HCT116 (cell line): ENCODE measurements around the gene GJC1.

ENCODE experiments used
- ATF3 ChIP-seq: IDR thresholded peaks from 2 replicates; pipeline ENCODE4 v1.6.1; 2012
- CTCF ChIP-seq, 3 experiments: fragments of 200-600 bp in 1 of 3; sonication (generic) in 1 of 3; IDR thresholded peaks in 2 of 3; conservative IDR thresholded peaks in 1 of 3; 2 replicates each; pipeline ENCODE4 v1.5.1; 2012 to 2017; ENCODE audit warnings: low read depth in 2 of 3, low read length in 2 of 3, antibody characterized with exemption in 1 of 3, borderline replicate concordance in 1 of 3, control low read depth in 1 of 3, mild to moderate bottlenecking in 1 of 3, mixed read lengths in 1 of 3, mixed run types in 1 of 3, moderate library complexity in 1 of 3; ENCODE audit not compliant: insufficient read depth in 1 of 3
- EZH2 ChIP-seq: fragments of 200-600 bp; sonication (generic); IDR thresholded peaks from 2 replicates; pipeline ENCODE4 v1.6.1; 2017; ENCODE audit warnings: antibody characterized with exemption, mixed run types
- EZH2phosphoT487 ChIP-seq: fragments of 200-600 bp; IDR thresholded peaks from 2 replicates; pipeline ENCODE4 v1.6.1; 2018; ENCODE audit warnings: antibody characterized with exemption, borderline replicate concordance
- MAX ChIP-seq: IDR thresholded peaks from 2 replicates; pipeline ENCODE4 v1.6.1; 2012
- POLR2A ChIP-seq: IDR thresholded peaks from 2 replicates; pipeline ENCODE4 v1.7.0; 2011; ENCODE audit warnings: borderline replicate concordance; ENCODE audit not compliant: insufficient read depth, insufficient read length; ENCODE audit errors: extremely low read depth
- POLR2AphosphoS5 ChIP-seq: IDR thresholded peaks from 2 replicates; pipeline ENCODE4 v1.6.1; 2011; ENCODE audit warnings: mild to moderate bottlenecking, low read depth, low read length, moderate library complexity
- REST ChIP-seq: IDR thresholded peaks from 2 replicates; pipeline ENCODE4 v1.6.1; 2012; ENCODE audit warnings: low read depth
- TCF7L2 ChIP-seq: IDR thresholded peaks from 2 replicates; pipeline ENCODE4 v1.7.0; 2011; ENCODE audit warnings: borderline replicate concordance, inconsistent platforms; ENCODE audit not compliant: insufficient read depth, insufficient read length; ENCODE audit errors: extremely low read depth
- YY1 ChIP-seq: IDR thresholded peaks from 2 replicates; pipeline ENCODE4 v1.6.1; 2011; ENCODE audit warnings: low read length, low read depth, moderate library complexity, mild to moderate bottlenecking; ENCODE audit not compliant: insufficient replicate concordance; ENCODE audit errors: extremely low read depth
- ZNF274 ChIP-seq: fragments of 200-500 bp; sonication (Bioruptor generic); IDR thresholded peaks from 2 replicates; pipeline ENCODE4 v1.6.1; 2014; ENCODE audit warnings: mild to moderate bottlenecking, low read depth, low read length, inconsistent platforms

- no peak for TF ChIP-seq CTCF (IDR thresholded peaks at IDR 0.05 in 2 of 3, conservative IDR thresholded peaks at IDR 0.05 in 1 of 3; ENCODE audit: borderline replicate concordance in 1 of 3, insufficient read depth in 1 of 3, low read depth in 2 of 3, low read length in 2 of 3)
- TF ChIP-seq EZH2 = no peak
- TF ChIP-seq MAX = no peak
- no peak for TF ChIP-seq TCF7L2
- TF ChIP-seq ZNF274 = no peak
- TF ChIP-seq POLR2A = no peak
- no peak for TF ChIP-seq EZH2phosphoT487
- no peak for TF ChIP-seq POLR2AphosphoS5
- TF ChIP-seq YY1 = no peak
- TF ChIP-seq ATF3 = no peak
- no peak for TF ChIP-seq REST
These were observed 76.9 kb downstream of the GJC1 start for GRCh38 chr17:44752953-44753861.
